ENCODE data around the gene APH1B. TPM values are rescaled to one million over a fixed set of nuclear protein-coding genes. Genes with fewer than 3 reads are reported as not detected.

The APH1B gene
- total and polyA plus RNA-seq, 9 of the 15 experiments (the other 6 are each of a cell fraction or from before 2014, with no cell fraction given), result 5.1 to 9.7 (median 7.0) TPM

GRCh38 chr15:63341898-63342297, 64.5 kb downstream of the APH1B start (continued):
- TF ChIP-seq ZMIZ1 (IDR thresholded peaks at IDR 0.05; ENCODE audit: low read depth in 2 of 2, low read length in 2 of 2) (peak in 1 of 2 experiments; percentile 56; a peak in 1 of 4 replicates), SMARCA4 (IDR thresholded peaks at IDR 0.05) (peak; percentile 52; the same call in 1 of the 2 replicates), UBTF (IDR thresholded peaks at IDR 0.05; ENCODE audit: borderline replicate concordance in 1 of 2, low read depth in 2 of 2, low read length in 2 of 2) (no peak), NCOR1 (IDR thresholded peaks at IDR 0.05) (0 out of 2 replicates have a peak, but pooled peaks have one; percentile 43), CBFA2T2 (conservative IDR thresholded peaks at IDR 0.05) (peak; percentile 69), KAT8 (IDR thresholded peaks at IDR 0.05; ENCODE audit: low read depth) (no peak), GATA2 (CRISPR knock-in tag; IDR thresholded peaks at IDR 0.05) (peak; percentile 74), ZBTB33 (CRISPR knock-in tag; IDR thresholded peaks at IDR 0.05) (no peak), PHB (CRISPR knock-in tag; IDR thresholded peaks at IDR 0.05) (no peak), CREM (IDR thresholded peaks at IDR 0.05; ENCODE audit: low read depth) (0 out of 2 replicates have a peak, but pooled peaks have one; percentile 45), XRCC3 (IDR thresholded peaks at IDR 0.05) (no peak), E2F4 (CRISPR knock-in tag; IDR thresholded peaks at IDR 0.05; ENCODE audit: low read depth) (no peak), STAT5A (IDR thresholded peaks at IDR 0.05; ENCODE audit: borderline replicate concordance, low read length) (0 out of 2 replicates have a peak, but pooled peaks have one; percentile 23), DPF2 (IDR thresholded peaks at IDR 0.05) (peak; percentile 72), MTA2 (IDR thresholded peaks at IDR 0.05; ENCODE audit: low read depth) (peak; percentile 43), ZNF175 (CRISPR knock-in tag; IDR thresholded peaks at IDR 0.05; ENCODE audit: low read depth) (0 out of 2 replicates have a peak, but pooled peaks have one; percentile 26), ZNF586 (CRISPR knock-in tag; conservative IDR thresholded peaks at IDR 0.05) (no peak), SOX6 (IDR thresholded peaks at IDR 0.05) (peak; percentile 60; the same call in 1 of the 2 replicates), MEIS2 (IDR thresholded peaks at IDR 0.05; ENCODE audit: partially characterized antibody) (peak; percentile 49), TFAP4 (CRISPR knock-in tag; IDR thresholded peaks at IDR 0.05; ENCODE audit: borderline replicate concordance) (peak; percentile 52; the same call in 1 of the 2 replicates), KLF16 (IDR thresholded peaks at IDR 0.05) (peak; percentile 68; the same call in 1 of the 2 replicates)
